H1 (cell line): ENCODE data around the gene CDHR5. TPM values are rescaled to one million over a fixed set of nuclear protein-coding genes. Genes with fewer than 3 reads are reported as not detected.

ENCODE experiments used
- CTCF ChIA-PET: fragments of 300-600 bp; sonication (Branson Sonifier 250); formaldehyde crosslinking; loops from one replicate; lab custom pipeline; 2021; ENCODE audit not compliant: partially characterized antibody; lab: Charles Lee
- POLR2A ChIA-PET: fragments of 300-600 bp; sonication (Branson Sonifier 250); formaldehyde crosslinking; loops from one replicate; lab custom pipeline; 2021; ENCODE audit warnings: inconsistent platforms; ENCODE audit not compliant: partially characterized antibody; lab: Charles Lee
- DNase-seq, 2 experiments: peaks; one replicate each; pipeline versions ENCODE4 v3.0.0 to v3.0.0-alpha.2; 2010 to 2022; ENCODE audit warnings: low spot score in 2 of 2, low read depth in 1 of 2, mixed read lengths in 1 of 2
- FAIRE-seq: peaks from 2 replicates; lab custom pipeline; 2011; peaks lifted over from hg19 to GRCh38; lab: Jason Lieb, UNC
- H2AFZ ChIP-seq: 2 replicates; pipeline ENCODE4 v1.8.1; 2012; ENCODE audit warnings: low read length, inconsistent platforms
- H2AK5ac ChIP-seq: 2 replicates; pipeline ENCODE4 v1.6.1; 2013; ENCODE audit warnings: low read depth, low read length
- H2BK120ac ChIP-seq: replicated peaks from 2 replicates; pipeline ENCODE3; 2013; ENCODE audit warnings: low read depth, low read length, inconsistent platforms
- H2BK12ac ChIP-seq: 2 replicates; pipeline ENCODE4 v1.6.1; 2013; ENCODE audit warnings: low read depth, low read length
- H2BK15ac ChIP-seq: 2 replicates; pipeline ENCODE4 v1.6.1; 2013; ENCODE audit warnings: low read length
- H2BK20ac ChIP-seq: 2 replicates; pipeline ENCODE4 v1.6.1; 2013; ENCODE audit warnings: low read length
- H2BK5ac ChIP-seq: 2 replicates; pipeline ENCODE4 v1.6.1; 2013; ENCODE audit warnings: low read depth, low read length
- H3K14ac ChIP-seq: 2 replicates; pipeline ENCODE4 v1.6.1; 2013; ENCODE audit warnings: inconsistent platforms; ENCODE audit not compliant: insufficient read length
- H3K18ac ChIP-seq: 2 replicates; pipeline ENCODE4 v1.6.1; 2013; ENCODE audit warnings: low read length; ENCODE audit errors: extremely low read depth
- H3K23ac ChIP-seq: 2 replicates; pipeline ENCODE4 v1.6.1; 2013; ENCODE audit warnings: inconsistent platforms; ENCODE audit not compliant: insufficient read length
- H3K23me2 ChIP-seq: 2 replicates; pipeline ENCODE4 v1.6.1; 2013; ENCODE audit warnings: low read depth, low read length
- H3K27ac ChIP-seq: 2 replicates; pipeline ENCODE4 v1.6.1; 2011; ENCODE audit warnings: low read depth, low read length, inconsistent platforms
- H3K27me3 ChIP-seq, 4 experiments: replicated peaks in 1 of 4; 1 replicate in 1 of 4; 2 replicates in 3 of 4; pipeline versions ENCODE4 v1.6.1 to v1.8.1; 2011 to 2013; ENCODE audit warnings: low read length in 3 of 4, mild to moderate bottlenecking in 3 of 4, inconsistent platforms in 2 of 4, mixed read lengths in 2 of 4, moderate library complexity in 1 of 4; ENCODE audit not compliant: control insufficient read depth in 3 of 4, insufficient read depth in 3 of 4; ENCODE audit errors: extremely low read depth in 1 of 4
- H3K36me3 ChIP-seq, 4 experiments: 2 replicates each; pipeline versions ENCODE4 v1.6.1 to v1.8.1; 2011 to 2013; ENCODE audit warnings: mild to moderate bottlenecking in 4 of 4, low read length in 3 of 4, moderate library complexity in 2 of 4, control low read depth in 1 of 4, inconsistent platforms in 1 of 4; ENCODE audit not compliant: insufficient read depth in 4 of 4, control insufficient read depth in 2 of 4
- H3K4ac ChIP-seq: replicated peaks from 2 replicates; pipeline ENCODE3; 2013; ENCODE audit warnings: low read length, low read depth, mixed read lengths, inconsistent platforms; ENCODE audit not compliant: insufficient read length
- H3K4me1 ChIP-seq, 4 experiments: replicated peaks in 1 of 4; 1 replicate in 1 of 4; 2 replicates in 3 of 4; pipeline versions ENCODE4 v1.6.1 to v1.8.1; 2011 to 2013; ENCODE audit warnings: low read length in 3 of 4, inconsistent platforms in 2 of 4, mixed read lengths in 1 of 4; ENCODE audit not compliant: insufficient read depth in 4 of 4, control insufficient read depth in 3 of 4
- H3K4me2 ChIP-seq, 2 experiments: 2 replicates each; pipeline versions ENCODE4 v1.6.1 to v1.8.1; 2011 to 2013; ENCODE audit warnings: low read depth in 2 of 2, low read length in 2 of 2, control low read depth in 1 of 2, inconsistent platforms in 1 of 2, mild to moderate bottlenecking in 1 of 2; ENCODE audit not compliant: insufficient read depth in 1 of 2
- H3K4me3 ChIP-seq, 4 experiments: fragments of 200-600, 300-600 bp in 1 of 4; sonication (generic), shearing (Covaris generic), sonication (Bioruptor Twin) in 1 of 4; 2 replicates each; pipeline versions ENCODE4 v1.5.1 to v1.8.1; 2011 to 2016; ENCODE audit warnings: low read length in 4 of 4, low read depth in 3 of 4, control low read depth in 2 of 4, inconsistent platforms in 2 of 4, mild to moderate bottlenecking in 2 of 4, mixed read lengths in 1 of 4, moderate library complexity in 1 of 4; ENCODE audit not compliant: insufficient read depth in 2 of 4; ENCODE audit errors: extremely low read depth in 1 of 4
- H3K56ac ChIP-seq: replicated peaks from 2 replicates; pipeline ENCODE3; 2013; ENCODE audit warnings: low read depth, mild to moderate bottlenecking, mixed read lengths, low read length, inconsistent platforms; ENCODE audit not compliant: insufficient read length
- H3K79me1 ChIP-seq: 2 replicates; pipeline ENCODE4 v1.6.1; 2013; ENCODE audit warnings: low read depth, low read length, control low read depth
- H3K79me2 ChIP-seq, 2 experiments: 2 replicates each; pipeline versions ENCODE4 v1.6.1 to v1.8.1; 2012 to 2013; ENCODE audit warnings: low read length in 2 of 2, mild to moderate bottlenecking in 2 of 2, inconsistent platforms in 1 of 2; ENCODE audit not compliant: insufficient read depth in 2 of 2, control insufficient read depth in 1 of 2
- H3K9ac ChIP-seq, 4 experiments: replicated peaks in 1 of 4; 1 replicate in 1 of 4; 2 replicates in 3 of 4; pipeline versions ENCODE4 v1.6.1 to v1.8.1; 2011 to 2013; ENCODE audit warnings: low read depth in 3 of 4, low read length in 3 of 4, control low read depth in 2 of 4, mild to moderate bottlenecking in 2 of 4, moderate library complexity in 2 of 4, inconsistent platforms in 1 of 4; ENCODE audit errors: extremely low read depth in 1 of 4
- H3K9me3 ChIP-seq, 2 experiments: 2 replicates each; pipeline versions ENCODE4 v1.6.1 to v1.8.1; 2012 to 2013; ENCODE audit warnings: mild to moderate bottlenecking in 2 of 2, moderate library complexity in 2 of 2, control low read depth in 1 of 2, inconsistent platforms in 1 of 2, low read depth in 1 of 2, low read length in 1 of 2, mixed read lengths in 1 of 2; ENCODE audit not compliant: insufficient read depth in 2 of 2
- H4K20me1 ChIP-seq, 2 experiments: replicated peaks in 1 of 2; 2 replicates each; pipeline versions ENCODE3 to v1.8.1; 2011 to 2013; ENCODE audit warnings: inconsistent platforms in 2 of 2, low read length in 2 of 2, mild to moderate bottlenecking in 1 of 2; ENCODE audit not compliant: insufficient read depth in 2 of 2, control insufficient read depth in 1 of 2
- H4K5ac ChIP-seq: 2 replicates; pipeline ENCODE4 v1.6.1; 2013; ENCODE audit warnings: low read length, low read depth, mixed read lengths, inconsistent platforms; ENCODE audit not compliant: insufficient read length
- H4K8ac ChIP-seq: 2 replicates; pipeline ENCODE4 v1.8.0; 2013; ENCODE audit warnings: mild to moderate bottlenecking, moderate library complexity, low read length, inconsistent platforms; ENCODE audit not compliant: insufficient read depth; ENCODE audit errors: extremely low read depth
- H4K91ac ChIP-seq: replicated peaks from 2 replicates; pipeline ENCODE3; 2013; ENCODE audit warnings: low read length, mixed read lengths, inconsistent platforms; ENCODE audit not compliant: insufficient read length
- CHD1 ChIP-seq: IDR thresholded peaks from 2 replicates; pipeline ENCODE4 v1.6.1; 2012; ENCODE audit warnings: low read depth, low read length, improper control_type of control experiment
- MAFK ChIP-seq: IDR thresholded peaks from 2 replicates; pipeline ENCODE4 v1.6.1; 2012; ENCODE audit warnings: low read depth, mild to moderate bottlenecking, improper control_type of control experiment, low read length
- POLR2AphosphoS5 ChIP-seq: IDR thresholded peaks from 2 replicates; pipeline ENCODE4 v1.6.1; 2011; ENCODE audit warnings: low read depth, low read length
- POU5F1 ChIP-seq: IDR thresholded peaks from 2 replicates; pipeline ENCODE4 v1.6.1; 2011; ENCODE audit warnings: low read depth, mild to moderate bottlenecking, low read length, moderate library complexity
- RFX5 ChIP-seq: IDR thresholded peaks from 2 replicates; pipeline ENCODE4 v1.6.1; 2011; ENCODE audit warnings: low read depth, low read length, improper control_type of control experiment, borderline replicate concordance
- WGBS, 2 experiments: shearing (Covaris generic) in 1 of 2; methylation state at CpG; one replicate each; pipeline versions ENCODE4 v1.1.6 to v1.1.7; 2013 to 2015; ENCODE audit warnings: low lambda C conversion rate in 2 of 2, mixed read lengths in 2 of 2, inconsistent platforms in 1 of 2, low coverage in 1 of 2, missing lambda C conversion rate in 1 of 2; ENCODE audit not compliant: insufficient replicate concordance in 2 of 2, insufficient coverage in 1 of 2, insufficient read length in 1 of 2; ENCODE audit errors: extremely low coverage in 1 of 2, missing lambda C conversion rate in 1 of 2; 5-methylcytosine and 5-hydroxymethylcytosine counted together
- polyA plus RNA-seq, 7 experiments: library from polyadenylated mRNA; depleted of rRNA in 3 of 7; stranded (reverse) in 5 of 7; unstranded in 2 of 7; fragments of >200 nt in 5 of 7; fragments of 200-250 nt in 2 of 7; gene quantifications; 1 replicate in 5 of 7; 2 replicates in 1 of 7; 4 replicates in 1 of 7; pipeline versions ENCODE4 v1.2.1 to v1.2.3, GENCODE V29; 2011 to 2013; ENCODE audit warnings: missing spikeins in 2 of 7, mixed read lengths in 2 of 7
- total RNA-seq: library from RNA; stranded (reverse); fragmentation: NEBNext Ultra II Directional; extraction: Animal tissue kit (Norgen Biotek cat#: 25700); gene quantifications from 2 replicates; pipeline ENCODE4 v1.2.1, GENCODE V29; 2021

CDHR5 gene
- total and polyA plus RNA-seq, 2 of the 8 experiments (the other 6 are each of a cell fraction or from before 2014, with no cell fraction given): not detected

GRCh38 chr11:630871-631270 lies 6.1 kb upstream of the CDHR5 start:
- POLR2A ChIA-PET: no interaction called here
- no peak overlapping the region for H2BK12ac ChIP-seq
- no peak for FAIRE-seq

More at GRCh38 chr11:630871-631270, 6.1 kb upstream of the CDHR5 start:
- H3K4me3 ChIP-seq: no peak overlapping the region
- no peak overlapping the region for H3K27ac ChIP-seq
- peaks cover 3 to 22% (median 15%) of the 10 kb centered on the region in 4 experiments for H3K27me3 ChIP-seq
- H4K91ac ChIP-seq: no peak overlapping the region
- peaks cover 0 to 2% of the 10 kb centered on the region in 2 experiments for H4K20me1 ChIP-seq
- H3K79me1 ChIP-seq: no peaks in the 10 kb centered on the region
- H2BK20ac ChIP-seq: no peak overlapping the region
- H3K4me2 ChIP-seq: no peak overlapping the region
- H3K79me2 ChIP-seq: no peaks in the 10 kb centered on the region
- TF ChIP-seq MAFK (no peak), POLR2AphosphoS5 (no peak), RFX5 (no peak), CHD1 (no peak), POU5F1 (no peak)
- H3K56ac ChIP-seq: no peak overlapping the region
- no peak overlapping the region for H2AFZ ChIP-seq
- CTCF ChIA-PET: interaction anchor here (0.7 kb wide), 1 partner anchor 24 kb away, joined by 3 read pairs; no protein-coding TSS in a partner anchor
- H3K36me3 ChIP-seq: no peaks in the 10 kb centered on the region
- H4K8ac ChIP-seq: no peak overlapping the region
- no peak overlapping the region for H3K18ac ChIP-seq
- H2BK120ac ChIP-seq: no peak overlapping the region
- no peak overlapping the region for H2BK15ac ChIP-seq
- 95% methylated on average over 5 of the region's 5 CpGs; no CpG with 5 or more reads in 1 of the 2 experiments for WGBS, 2 experiments
- no peak overlapping the region for H3K4ac ChIP-seq
- H2BK5ac ChIP-seq: no peak overlapping the region
- no peak overlapping the region for H3K14ac ChIP-seq
- peaks cover 0 to 6% (median under 1%) of the 10 kb centered on the region in 4 experiments; a peak in 2 of 7 replicates for H3K4me1 ChIP-seq
- H4K5ac ChIP-seq: no peak overlapping the region
- H3K9ac ChIP-seq: no peak overlapping the region
- H2AK5ac ChIP-seq: no peak overlapping the region
- no peak overlapping the region for H3K23ac ChIP-seq
- no peaks in the 10 kb centered on the region; the same call in 1 of the 2 replicates for H3K23me2 ChIP-seq
- no peaks in the 10 kb centered on the region for H3K9me3 ChIP-seq
- DNase-seq: no peak
